ENCODE results near the gene CAPN8.

The CAPN8 gene

GRCh38 chr1:223702735-223703667, 37.5 kb upstream of the CAPN8 start:
- DNase-seq (ENCODE audit: low read depth in 2 of 2): no peak

GRCh38 chr1:223700942-223701637, 35.6 kb upstream of the CAPN8 start:
- peak; percentile 97 for DNase-seq (ENCODE audit: low read depth in 2 of 2)

- DNase-seq (ENCODE audit: low read depth in 2 of 2): no peak
These were observed 35.0 kb upstream of the CAPN8 start for GRCh38 chr1:223700388-223700918.

GRCh38 chr1:223695941-223696340, 30.4 kb upstream of the CAPN8 start:
- no peak for DNase-seq (ENCODE audit: low read depth in 2 of 2)

- no peak for DNase-seq (ENCODE audit: low read depth in 2 of 2)
These were observed 29.6 kb upstream of the CAPN8 start for GRCh38 chr1:223695014-223695548.

GRCh38 chr1:223691121-223691520, 25.6 kb upstream of the CAPN8 start:
- no peak for DNase-seq (ENCODE audit: low read depth in 2 of 2)

- DNase-seq (ENCODE audit: low read depth in 2 of 2): no peak
These were observed 18.9 kb upstream of the CAPN8 start for GRCh38 chr1:223684488-223684792.

GRCh38 chr1:223683586-223684487, 18.3 kb upstream of the CAPN8 start:
- DNase-seq (ENCODE audit: low read depth in 2 of 2): no peak

GRCh38 chr1:223682502-223682901, 17.0 kb upstream of the CAPN8 start:
- no peak for DNase-seq (ENCODE audit: low read depth in 2 of 2)

GRCh38 chr1:223680188-223680587, 14.7 kb upstream of the CAPN8 start:
- no peak for DNase-seq (ENCODE audit: low read depth in 2 of 2)

GRCh38 chr1:223678841-223679240, 13.3 kb upstream of the CAPN8 start:
- DNase-seq (ENCODE audit: low read depth in 2 of 2): no peak

- no peak for DNase-seq (ENCODE audit: low read depth in 2 of 2)
These were observed 8.8 kb upstream of the CAPN8 start for GRCh38 chr1:223674119-223674890.

- DNase-seq (ENCODE audit: low read depth in 2 of 2): peak in 1 of 2 experiments; percentile 4
These were observed 5.1 kb upstream of the CAPN8 start for GRCh38 chr1:223670458-223671159.

- no peak for DNase-seq (ENCODE audit: low read depth in 2 of 2)
These were observed 3.7 kb upstream of the CAPN8 start for GRCh38 chr1:223669003-223669795.

- no peak for DNase-seq (ENCODE audit: low read depth in 2 of 2)
These were observed 2.1 kb upstream of the CAPN8 start for GRCh38 chr1:223667484-223668182.

GRCh38 chr1:223664106-223664505, 1.4 kb downstream of the CAPN8 start:
- no peak for DNase-seq (ENCODE audit: low read depth in 2 of 2)

- DNase-seq (ENCODE audit: low read depth in 2 of 2): no peak
These were observed 2.6 kb downstream of the CAPN8 start for GRCh38 chr1:223662943-223663342.

- DNase-seq (ENCODE audit: low read depth in 2 of 2): no peak
These were observed 5.8 kb downstream of the CAPN8 start for GRCh38 chr1:223659711-223660110.

- DNase-seq (ENCODE audit: low read depth in 2 of 2): no peak
These were observed 7.5 kb downstream of the CAPN8 start for GRCh38 chr1:223657978-223658377.

All from fibroblast of skin of left quadriceps (primary cell).